Hepatocyte (in vitro differentiated cells): ENCODE data around the gene PAK1. TPM values are rescaled to one million over a fixed set of nuclear protein-coding genes. Genes with fewer than 3 reads are reported as not detected.

Source experiments
- DNase-seq: peaks from one replicate; pipeline ENCODE4 v3.0.0-alpha.2; 2016; ENCODE audit warnings: low spot score
- H2AFZ ChIP-seq: fragments of 200-600 bp; sonication (generic); 2 replicates; pipeline ENCODE4 v1.6.0; 2016; ENCODE audit warnings: antibody characterized with exemption, mild to moderate bottlenecking
- H3K27ac ChIP-seq: fragments of 200-600 bp; sonication (generic); 2 replicates; pipeline ENCODE4 v1.5.1; 2016; ENCODE audit warnings: mild to moderate bottlenecking
- H3K27me3 ChIP-seq: fragments of 200-600 bp; sonication (generic); 2 replicates; pipeline ENCODE4 v1.6.1; 2016
- H3K36me3 ChIP-seq: fragments of 200-600 bp; sonication (generic); replicated peaks from 2 replicates; pipeline ENCODE4 v1.5.1; 2016; ENCODE audit warnings: low read depth; ENCODE audit not compliant: insufficient read depth
- H3K4me1 ChIP-seq: fragments of 200-600 bp; sonication (generic); 2 replicates; pipeline ENCODE4 v1.5.1; 2016; ENCODE audit warnings: mild to moderate bottlenecking, moderate library complexity; ENCODE audit not compliant: insufficient read depth
- H3K4me2 ChIP-seq: fragments of 200-600 bp; sonication (generic); 2 replicates; pipeline ENCODE4 v1.6.0; 2016
- H3K4me3 ChIP-seq: fragments of 200-600 bp; sonication (generic); 2 replicates; pipeline ENCODE4 v1.5.1; 2016; ENCODE audit warnings: mild to moderate bottlenecking
- H3K79me2 ChIP-seq: fragments of 200-600 bp; sonication (generic); 2 replicates; pipeline ENCODE4 v1.6.0; 2017; ENCODE audit warnings: mild to moderate bottlenecking
- H3K9me2 ChIP-seq: fragments of 200-600 bp; sonication (generic); replicated peaks from 2 replicates; pipeline ENCODE4 v1.6.0; 2017; ENCODE audit warnings: mild to moderate bottlenecking; ENCODE audit not compliant: insufficient read depth
- H3K9me3 ChIP-seq: fragments of 200-600 bp; sonication (generic); 2 replicates; pipeline ENCODE4 v1.5.1; 2016; ENCODE audit warnings: low read depth, mild to moderate bottlenecking
- H4K20me1 ChIP-seq: fragments of 200-600 bp; sonication (generic); 2 replicates; pipeline ENCODE4 v1.6.0; 2016; ENCODE audit warnings: mild to moderate bottlenecking; ENCODE audit not compliant: insufficient read depth, poor library complexity, severe bottlenecking
- CTCF ChIP-seq: fragments of 200-600 bp; sonication (generic); IDR thresholded peaks from 2 replicates; pipeline ENCODE4 v1.5.1; 2016; ENCODE audit warnings: antibody characterized with exemption, mild to moderate bottlenecking; ENCODE audit not compliant: poor library complexity
- EZH2 ChIP-seq: fragments of 200-600 bp; sonication (generic); IDR thresholded peaks from 2 replicates; pipeline ENCODE4 v1.6.1; 2016; ENCODE audit warnings: antibody characterized with exemption, mild to moderate bottlenecking, borderline replicate concordance
- EZH2phosphoT487 ChIP-seq: fragments of 200-600 bp; sonication (generic); IDR thresholded peaks from one replicate; pipeline ENCODE4 v1.6.1; 2018; ENCODE audit warnings: antibody characterized with exemption, mild to moderate bottlenecking, low read depth, moderate library complexity; ENCODE audit not compliant: unreplicated experiment, severe bottlenecking
- WGBS: methylation state at CpG from one replicate; pipeline ENCODE4 v1.1.6; 2016; ENCODE audit warnings: low lambda C conversion rate; ENCODE audit errors: missing lambda C conversion rate; 5-methylcytosine and 5-hydroxymethylcytosine counted together
- polyA plus RNA-seq: library from polyadenylated mRNA; unstranded; fragments of >200 nt; fragmentation: Nextera tagmentation; extraction: Ambion mirVana; gene quantifications from 2 replicates; pipeline ENCODE4 v1.2.1, GENCODE V29; 2016
- total RNA-seq: library from RNA; depleted of rRNA; stranded (reverse); fragments of >200 nt; gene quantifications from 2 replicates; pipeline ENCODE4 v1.2.3, GENCODE V29; 2014

PAK1 gene
- total and polyA plus RNA-seq, 2 experiments from 2014 or later, result 30.3 to 62.0 TPM

GRCh38 chr11:77372726-77373125 lies 101.2 kb downstream of the PAK1 start:
- Histone ChIP-seq H3K27ac (no peak overlapping the region), H4K20me1 (no peaks in the 10 kb centered on the region), H3K27me3 (no peaks in the 10 kb centered on the region), H3K4me3 (no peak overlapping the region), H2AFZ (no peak overlapping the region), H3K9me3 (no peaks in the 10 kb centered on the region), H3K79me2 (peaks cover 3% of the 10 kb centered on the region), H3K9me2 (no peaks in the 10 kb centered on the region), H3K4me2 (no peak overlapping the region), H3K36me3 (no peaks in the 10 kb centered on the region), H3K4me1 (peaks cover 7% of the 10 kb centered on the region)
- 70% methylated on average over 2 of the region's 2 CpGs for WGBS
- no peak for DNase-seq
- TF ChIP-seq EZH2phosphoT487, result no peak
- no peak for TF ChIP-seq CTCF
- no peak for TF ChIP-seq EZH2

GRCh38 chr11:77371646-77372045 lies 102.2 kb downstream of the PAK1 start:
- no peaks in the 10 kb centered on the region for H3K9me3 ChIP-seq
- H3K79me2 ChIP-seq, result peaks cover 3% of the 10 kb centered on the region
- H3K4me2 ChIP-seq, result no peak overlapping the region
- TF ChIP-seq EZH2 (no peak), EZH2phosphoT487 (no peak), CTCF (no peak)
- H3K27ac ChIP-seq, result no peak overlapping the region
- no peaks in the 10 kb centered on the region for H3K27me3 ChIP-seq
- H3K9me2 ChIP-seq, result no peaks in the 10 kb centered on the region
- no peak overlapping the region for H3K4me3 ChIP-seq
- H4K20me1 ChIP-seq, result no peaks in the 10 kb centered on the region
- peaks cover 7% of the 10 kb centered on the region for H3K4me1 ChIP-seq
- no peak overlapping the region for H2AFZ ChIP-seq
- H3K36me3 ChIP-seq, result no peaks in the 10 kb centered on the region
- DNase-seq, result no peak

- Histone ChIP-seq H3K27ac (no peak overlapping the region), H2AFZ (no peak overlapping the region), H3K4me3 (no peak overlapping the region), H3K9me2 (no peaks in the 10 kb centered on the region), H3K79me2 (no peaks in the 10 kb centered on the region), H3K9me3 (no peaks in the 10 kb centered on the region), H4K20me1 (no peaks in the 10 kb centered on the region), H3K4me1 (peaks cover 4% of the 10 kb centered on the region), H3K27me3 (no peaks in the 10 kb centered on the region), H3K4me2 (no peak overlapping the region), H3K36me3 (no peaks in the 10 kb centered on the region)
- 100% methylated on average over 1 of the region's 1 CpG for WGBS
- no peak for TF ChIP-seq EZH2
- TF ChIP-seq EZH2phosphoT487, result no peak
- DNase-seq, result no peak
These were observed 103.7 kb downstream of the PAK1 start for GRCh38 chr11:77370217-77370616.

GRCh38 chr11:77361184-77361583 lies 112.7 kb downstream of the PAK1 start:
- WGBS, result 72% methylated on average over 3 of the region's 3 CpGs
- Histone ChIP-seq H3K36me3 (no peaks in the 10 kb centered on the region), H3K4me3 (no peak overlapping the region), H3K27ac (no peak overlapping the region), H3K27me3 (no peaks in the 10 kb centered on the region), H3K4me2 (no peak overlapping the region), H2AFZ (no peak overlapping the region), H3K9me2 (no peaks in the 10 kb centered on the region), H3K4me1 (no peaks in the 10 kb centered on the region), H3K79me2 (no peaks in the 10 kb centered on the region), H4K20me1 (no peaks in the 10 kb centered on the region), H3K9me3 (no peaks in the 10 kb centered on the region)
- TF ChIP-seq CTCF, result no peak
- TF ChIP-seq EZH2phosphoT487, result no peak
- no peak for TF ChIP-seq EZH2
- DNase-seq, result no peak
